Hematopoietic multipotent progenitor cell (in vitro differentiated cells): ENCODE measurements around the gene MEGF9. TPM values are rescaled to one million over a fixed set of nuclear protein-coding genes. Genes with fewer than 3 reads are reported as not detected.

Experiments used
- DNase-seq, 3 donors: peaks; one replicate each; pipeline ENCODE4 v3.0.0-alpha.2; 2011 to 2015; ENCODE audit warnings: low read depth in 2 of 3, low spot score in 2 of 3
- total RNA-seq: library from RNA; depleted of rRNA; stranded (reverse); fragments of >200 nt; gene quantifications from one replicate; pipeline ENCODE4 v1.2.3, GENCODE V29; 2012

MEGF9 gene
- total RNA-seq, 1 donor, result 7.3 TPM

DNA sequence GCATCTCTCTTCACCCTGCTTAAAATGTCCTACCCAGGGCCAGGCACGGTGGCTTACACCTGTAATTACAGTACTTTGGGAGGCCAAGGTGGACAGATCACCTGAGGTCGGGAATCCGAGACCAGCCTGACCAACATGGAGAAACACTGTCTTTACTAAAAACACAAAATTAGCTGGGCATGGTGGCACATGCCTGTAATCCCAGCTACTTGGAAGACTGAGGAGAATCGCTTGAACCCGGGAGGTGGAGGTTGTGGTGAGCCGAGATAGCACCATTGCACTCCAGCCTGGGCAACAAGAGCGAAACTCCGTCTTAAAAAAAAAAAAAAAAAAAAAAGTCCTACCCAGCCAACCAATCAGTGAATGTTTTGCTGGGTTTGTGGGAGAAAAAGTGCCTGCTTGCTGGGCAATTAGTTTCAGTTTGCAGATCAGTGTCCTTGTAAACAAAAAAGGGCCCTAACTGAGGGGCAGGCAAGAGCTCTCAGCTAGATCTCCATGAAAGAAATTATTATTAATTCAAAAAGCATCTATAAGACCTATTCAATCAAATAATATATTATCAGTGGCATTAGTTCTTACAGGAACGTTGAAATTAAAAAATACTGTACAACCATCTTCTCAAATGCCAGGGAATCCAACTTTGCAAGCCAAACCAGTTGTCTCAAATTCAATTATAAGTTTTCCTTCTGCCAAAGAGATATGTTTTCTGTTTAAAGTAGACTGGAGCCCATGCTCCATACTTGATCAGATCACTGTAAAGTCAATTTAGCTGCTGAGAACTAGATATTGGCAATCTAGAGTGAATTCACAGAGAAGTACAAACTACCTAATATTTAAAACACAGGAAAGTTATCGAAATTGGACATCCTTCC is 3.9 kb downstream of the MEGF9 start:
- peak in 2 of 3 donors; percentile 66 to 82 for DNase-seq

GRCh38 chr9:120708526-120709224 is 5.6 kb downstream of the MEGF9 start:
- DNase-seq, result no peak

DNA sequence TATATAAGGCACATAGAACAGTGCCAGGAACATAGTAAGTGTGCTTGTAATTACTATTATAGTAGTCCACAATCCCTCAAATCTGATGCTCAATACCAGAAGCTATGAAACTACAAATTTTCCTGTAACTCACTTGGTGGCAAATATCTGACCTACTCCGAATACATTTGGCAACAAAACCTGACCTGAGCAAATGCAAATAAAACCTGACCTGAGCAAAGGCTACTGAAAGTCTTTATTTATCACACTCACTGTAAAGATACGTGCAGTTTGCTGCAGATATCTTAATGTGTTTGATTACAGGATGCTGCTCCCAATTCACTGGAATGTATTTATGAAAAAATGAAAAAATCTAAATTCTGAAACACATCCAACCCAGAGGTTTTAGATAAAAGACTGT is 7.1 kb downstream of the MEGF9 start:
- no peak for DNase-seq

- DNase-seq, result no peak
Measured at GRCh38 chr9:120705174-120705573, 9.1 kb downstream of the MEGF9 start.

DNA sequence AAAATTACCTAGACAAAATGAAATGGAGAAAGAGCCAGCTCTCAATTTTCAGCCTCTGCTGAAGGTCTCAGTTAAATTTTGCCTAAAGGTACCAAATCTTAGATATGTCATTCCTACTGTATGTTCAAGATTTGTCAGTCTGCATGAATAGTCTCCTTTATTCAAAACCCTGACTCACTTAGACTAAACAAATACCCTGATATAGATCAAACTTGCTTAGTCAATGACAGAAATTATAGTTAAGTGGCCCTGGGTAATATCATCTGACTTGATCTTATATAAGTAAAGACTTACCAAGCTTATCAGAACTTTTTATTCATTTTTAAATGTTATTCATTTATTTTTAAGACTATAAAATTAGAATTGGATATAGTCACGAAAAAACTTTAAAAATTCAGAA is 12.2 kb downstream of the MEGF9 start:
- no peak for DNase-seq

DNA sequence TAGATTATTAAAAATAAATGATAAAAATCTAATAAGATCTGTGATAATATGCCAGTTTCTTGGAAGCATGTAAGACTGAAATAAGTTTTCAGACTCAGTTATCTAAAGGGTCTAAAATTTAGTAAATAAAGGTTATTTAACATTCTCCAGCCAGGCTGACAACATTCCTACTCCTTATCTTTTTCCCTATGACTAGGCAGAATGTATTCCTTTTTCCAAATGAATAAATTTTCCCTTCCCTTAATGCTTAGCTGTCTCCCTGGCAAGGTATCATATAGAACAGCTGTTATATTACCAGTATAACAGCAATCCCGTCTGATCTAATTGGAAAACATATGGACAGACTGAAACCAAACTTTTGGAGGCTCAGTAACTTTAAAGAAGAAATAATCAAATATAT is 13.0 kb downstream of the MEGF9 start:
- no peak for DNase-seq

- DNase-seq, result no peak
Measured at GRCh38 chr9:120698766-120699165, 15.5 kb downstream of the MEGF9 start.

- DNase-seq, result no peak
Measured at GRCh38 chr9:120697448-120697847, 16.8 kb downstream of the MEGF9 start.

DNA sequence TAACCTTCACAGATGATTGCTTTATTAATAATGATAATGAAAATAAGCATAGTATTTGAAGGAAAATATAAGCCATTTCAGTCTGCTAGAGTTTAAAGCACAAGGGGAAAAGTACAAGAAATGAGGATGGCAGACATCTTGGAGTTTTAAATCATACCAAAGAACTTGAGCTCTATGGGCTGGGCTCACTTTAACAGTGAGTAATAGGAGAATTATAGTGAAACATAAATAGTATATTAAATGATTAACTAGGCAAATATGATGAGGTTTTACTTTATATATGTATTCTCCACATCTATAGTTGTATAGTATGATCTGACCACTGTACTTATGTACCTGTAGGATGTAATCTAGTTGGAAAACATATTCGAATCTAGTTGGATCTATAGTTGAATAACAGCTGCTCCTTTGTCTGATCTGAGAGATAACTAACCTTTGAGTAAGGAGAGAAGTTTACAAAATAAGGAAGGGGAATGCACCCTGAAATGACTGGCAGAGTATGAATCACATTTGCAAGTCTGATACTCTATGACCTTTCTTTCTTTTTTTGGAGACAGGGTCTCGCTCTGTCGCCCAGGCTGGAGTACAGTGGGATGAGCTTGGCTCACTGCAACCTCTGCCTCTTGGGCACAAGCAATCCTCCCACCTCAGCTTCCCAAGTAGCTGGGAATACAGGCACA is 17.6 kb downstream of the MEGF9 start:
- DNase-seq, result no peak

GRCh38 chr9:120694559-120694958 is 19.7 kb downstream of the MEGF9 start:
- no peak for DNase-seq

DNA sequence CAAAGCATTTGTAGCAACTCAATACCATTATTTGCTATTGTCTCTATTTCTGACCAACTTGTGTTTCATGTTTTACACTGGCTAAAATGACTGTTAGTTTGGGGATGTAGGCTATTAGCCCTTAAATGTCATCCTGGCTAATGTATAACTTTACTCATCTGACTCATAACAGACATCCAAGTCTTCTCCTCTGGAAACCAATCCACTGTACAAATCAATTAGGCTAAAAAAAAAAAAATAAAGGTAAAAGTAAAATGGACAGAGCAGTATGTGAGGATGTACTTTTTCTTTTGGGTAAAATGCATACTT is 20.6 kb downstream of the MEGF9 start:
- DNase-seq, result no peak

- peak in 1 of 3 donors; percentile 43 for DNase-seq
Measured at GRCh38 chr9:120692901-120693699, 21.2 kb downstream of the MEGF9 start.

DNA sequence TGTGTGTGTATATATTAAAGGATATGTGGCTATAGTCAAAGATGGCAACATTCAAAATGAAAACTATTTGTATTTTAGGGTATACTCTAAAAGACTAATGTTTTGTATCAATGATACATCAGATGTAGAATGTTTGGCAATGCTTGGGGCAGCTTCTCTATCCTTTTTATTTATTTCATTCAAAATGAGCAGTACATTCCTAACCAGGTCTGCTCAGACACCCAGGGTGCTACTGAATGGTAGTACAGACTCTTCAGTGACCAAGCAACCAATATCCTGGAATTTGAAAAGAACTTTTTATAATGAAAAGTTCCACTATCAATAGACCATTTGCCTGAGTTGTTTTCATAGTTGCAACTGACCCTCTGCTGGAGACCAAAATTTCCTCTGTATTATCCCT is 23.9 kb downstream of the MEGF9 start:
- DNase-seq, result no peak

DNA sequence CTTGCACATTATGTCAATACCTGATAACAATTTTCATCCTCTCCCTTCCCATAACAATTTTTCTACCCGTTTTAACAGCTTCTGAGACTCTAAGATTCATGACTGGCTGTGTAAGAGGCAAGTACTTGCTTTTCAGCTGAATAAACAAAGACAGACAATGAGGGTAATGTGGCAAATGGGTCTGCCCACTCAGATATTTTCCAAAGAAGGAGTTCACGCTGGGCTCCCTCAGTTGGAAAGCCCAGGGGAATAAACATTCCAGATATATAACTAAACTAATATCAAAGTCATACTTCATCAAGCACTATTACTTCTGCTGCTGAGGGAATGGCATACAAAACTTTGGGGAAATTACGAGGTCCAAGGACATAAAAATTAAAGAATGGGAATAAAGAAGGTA is 24.4 kb downstream of the MEGF9 start:
- no peak for DNase-seq

- no peak for DNase-seq
Measured at GRCh38 chr9:120688758-120689157, 25.5 kb downstream of the MEGF9 start.

DNA sequence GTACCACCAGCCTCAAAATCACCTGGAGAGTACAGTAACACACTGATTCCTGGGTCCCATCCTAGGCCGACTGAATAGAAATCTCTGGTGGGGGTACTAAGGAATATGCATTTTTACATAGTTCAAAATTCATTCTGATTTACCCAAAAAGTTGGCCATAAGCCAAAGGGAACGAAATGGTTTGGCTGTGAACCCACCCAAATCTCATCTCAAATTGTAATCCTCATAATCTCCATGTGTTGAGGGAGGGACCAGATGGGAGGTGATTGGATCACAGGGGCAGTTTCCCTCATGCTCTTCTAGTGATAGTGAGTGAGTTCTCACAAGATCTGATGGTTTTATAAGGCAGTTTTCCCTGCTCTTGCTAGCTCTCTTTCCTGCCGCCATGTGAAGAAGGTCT is 31.1 kb downstream of the MEGF9 start:
- no peak for DNase-seq

DNA sequence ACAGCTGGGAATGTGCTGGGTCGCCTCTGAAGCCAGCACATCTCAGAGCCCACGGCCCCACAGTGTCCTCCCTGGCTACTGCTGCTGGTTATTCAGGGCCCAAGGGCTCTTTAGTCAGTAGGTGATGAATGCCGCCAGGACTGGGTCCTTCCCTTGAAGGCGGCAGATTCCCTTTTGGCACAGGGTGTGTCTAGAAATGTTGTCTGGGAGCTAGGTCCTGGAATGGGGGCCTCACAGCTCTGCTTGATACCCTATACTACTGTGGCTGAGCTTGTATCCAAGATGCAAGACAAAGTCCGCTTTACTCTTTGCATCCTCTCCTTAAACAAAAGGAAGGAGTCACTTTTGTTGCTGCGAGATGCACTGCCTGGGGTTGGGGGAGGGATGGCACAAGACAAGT is 33.1 kb downstream of the MEGF9 start:
- DNase-seq, result no peak

- DNase-seq, result no peak
Measured at GRCh38 chr9:120680579-120680978, 33.7 kb downstream of the MEGF9 start.

GRCh38 chr9:120680161-120680560 is 34.1 kb downstream of the MEGF9 start:
- no peak for DNase-seq

- DNase-seq, result no peak
Measured at GRCh38 chr9:120677965-120678364, 36.3 kb downstream of the MEGF9 start.
